GM21717 (cell line): ENCODE results near the gene MOSMO.

Experiments used
- ATAC-seq: cut with Tn5 transposase; IDR thresholded peaks from one replicate; pipeline ENCODE4 v1.9.1; 2021; ENCODE audit warnings: mild to moderate bottlenecking, moderate library complexity; ENCODE audit not compliant: unreplicated experiment

Gene MOSMO

GRCh38 chr16:22130528-22130927, 122.6 kb downstream of the MOSMO start:
- no peak for ATAC-seq

- no peak for ATAC-seq
Observed at GRCh38 chr16:22132801-22133200, 124.9 kb downstream of the MOSMO start.
